ENCODE measurements around the gene TTLL10. TPM values are rescaled to one million over a fixed set of nuclear protein-coding genes. Genes with fewer than 3 reads are reported as not detected.

Gene TTLL10
- total RNA-seq, 1 experiment from 2014 or later = 0.68 TPM

DNA sequence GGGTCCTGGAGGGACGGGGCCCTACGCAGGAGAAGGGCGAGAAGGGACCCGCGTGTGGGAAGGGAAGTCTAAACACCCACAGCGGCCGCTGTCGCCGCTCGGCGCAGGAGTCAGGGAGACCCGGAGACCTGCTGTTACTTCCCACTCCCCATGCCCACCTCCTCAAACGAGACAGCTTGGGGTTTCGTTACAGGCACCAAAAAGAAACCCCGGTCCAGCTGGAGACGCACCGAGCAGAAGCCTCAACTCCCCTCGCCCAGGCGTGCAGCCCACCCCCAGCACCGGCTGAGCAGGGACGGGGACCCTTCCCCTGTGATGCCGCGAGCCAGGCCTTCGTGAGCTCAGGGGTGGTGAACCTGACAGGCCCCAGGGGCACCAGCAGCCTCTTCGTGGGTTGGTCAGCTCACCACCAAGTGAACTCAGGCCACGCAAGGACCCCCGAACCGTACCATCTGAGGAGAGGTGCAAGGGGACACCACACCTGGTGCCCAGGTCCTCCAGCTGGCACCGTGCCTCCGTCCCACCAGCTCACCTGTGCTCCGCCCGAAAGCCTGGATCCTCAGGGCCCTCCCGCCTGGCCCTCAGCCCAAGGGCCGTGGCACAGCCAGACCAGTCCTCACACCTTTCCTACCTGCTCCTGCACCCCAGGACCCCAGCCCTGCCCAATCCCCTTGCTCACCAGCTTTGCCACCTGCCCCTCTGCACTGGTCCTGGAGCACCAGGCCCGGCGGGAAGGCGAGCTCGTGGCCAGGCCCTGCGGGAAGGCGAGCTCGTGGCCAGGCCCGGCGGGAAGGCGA lies 53.1 kb downstream of the TTLL10 start:
- Mint-ChIP-seq H3K27me3 (ENCODE audit: low read depth) (no peaks in the 10 kb centered on the region), H3K27ac (no peak overlapping the region), H3K4me3 (no peak overlapping the region), H3K36me3 (ENCODE audit: insufficient read depth in 1 of 3, low read depth in 3 of 3) (peaks cover 23 to 56% (median 48%) of the 10 kb centered on the region in 3 experiments), H3K4me1 (peaks cover 7 to 8% of the 10 kb centered on the region in 2 experiments), H3K9me3 (no peaks in the 10 kb centered on the region)
- Histone ChIP-seq H3T11ph (ENCODE audit: low read length) (no peak overlapping the region), H3K79me1 (ENCODE audit: insufficient read depth, low read depth, low read length, poor library complexity, severe bottlenecking) (peaks cover 2% of the 10 kb centered on the region), H3K23me2 (ENCODE audit: insufficient read length, low read depth, low read length, poor library complexity, severe bottlenecking) (peaks cover 6% of the 10 kb centered on the region), H2AFZ (ENCODE audit: low read length) (no peak overlapping the region), H3K4ac (ENCODE audit: low read depth, low read length) (no peak overlapping the region), H2BK15ac (ENCODE audit: low read depth, low read length) (no peak overlapping the region), H2BK20ac (ENCODE audit: low read depth, low read length, poor library complexity, severe bottlenecking) (no peak overlapping the region), H2AK5ac (ENCODE audit: insufficient read length, low read length) (no peak overlapping the region), H3K27me3 (ENCODE audit: insufficient read depth, low read length) (no peaks in the 10 kb centered on the region), H3K56ac (ENCODE audit: insufficient read length, low read depth, low read length) (no peak overlapping the region), H2BK5ac (ENCODE audit: insufficient read length, low read length) (no peak overlapping the region), H4K5ac (ENCODE audit: insufficient read length, low read depth, low read length) (no peak overlapping the region), H3K9ac (ENCODE audit: extremely low read depth, insufficient read length, low read length) (no peak overlapping the region), H3K27ac (ENCODE audit: insufficient read length, low read depth, low read length) (no peak overlapping the region), H4K20me1 (ENCODE audit: control insufficient read depth, insufficient read depth, insufficient read length) (no peaks in the 10 kb centered on the region), H2BK120ac (ENCODE audit: low read depth, low read length, poor library complexity, severe bottlenecking) (no peak overlapping the region), H3K79me2 (ENCODE audit: insufficient read depth, low read length) (peaks cover 2% of the 10 kb centered on the region; the same call in 1 of the 2 replicates), H3K18ac (ENCODE audit: insufficient read length, low read depth, low read length) (no peak overlapping the region), H2BK12ac (ENCODE audit: insufficient read length, low read depth, low read length) (no peak overlapping the region), H4K91ac (ENCODE audit: insufficient read length, low read depth, low read length) (no peak overlapping the region), H3K4me1 (ENCODE audit: insufficient read depth, low read length) (no peaks in the 10 kb centered on the region), H3K14ac (ENCODE audit: insufficient read depth, low read length) (no peak overlapping the region), H4K8ac (replicated peaks; ENCODE audit: insufficient read length, low read depth, low read length) (no peak overlapping the region), H3K23ac (ENCODE audit: insufficient read length, low read depth, low read length) (no peak overlapping the region), H3K9me3 (ENCODE audit: control insufficient read depth, low read depth, low read length) (no peaks in the 10 kb centered on the region), H3K4me2 (ENCODE audit: insufficient read depth, insufficient read length, low read length) (no peak overlapping the region)
- no peak for DNase-seq
- WGBS (ENCODE audit: extremely low coverage, insufficient read length, low lambda C conversion rate) = no CpG with 5 or more reads among the region's 44 CpGs
- TF ChIP-seq, protein P1, sequence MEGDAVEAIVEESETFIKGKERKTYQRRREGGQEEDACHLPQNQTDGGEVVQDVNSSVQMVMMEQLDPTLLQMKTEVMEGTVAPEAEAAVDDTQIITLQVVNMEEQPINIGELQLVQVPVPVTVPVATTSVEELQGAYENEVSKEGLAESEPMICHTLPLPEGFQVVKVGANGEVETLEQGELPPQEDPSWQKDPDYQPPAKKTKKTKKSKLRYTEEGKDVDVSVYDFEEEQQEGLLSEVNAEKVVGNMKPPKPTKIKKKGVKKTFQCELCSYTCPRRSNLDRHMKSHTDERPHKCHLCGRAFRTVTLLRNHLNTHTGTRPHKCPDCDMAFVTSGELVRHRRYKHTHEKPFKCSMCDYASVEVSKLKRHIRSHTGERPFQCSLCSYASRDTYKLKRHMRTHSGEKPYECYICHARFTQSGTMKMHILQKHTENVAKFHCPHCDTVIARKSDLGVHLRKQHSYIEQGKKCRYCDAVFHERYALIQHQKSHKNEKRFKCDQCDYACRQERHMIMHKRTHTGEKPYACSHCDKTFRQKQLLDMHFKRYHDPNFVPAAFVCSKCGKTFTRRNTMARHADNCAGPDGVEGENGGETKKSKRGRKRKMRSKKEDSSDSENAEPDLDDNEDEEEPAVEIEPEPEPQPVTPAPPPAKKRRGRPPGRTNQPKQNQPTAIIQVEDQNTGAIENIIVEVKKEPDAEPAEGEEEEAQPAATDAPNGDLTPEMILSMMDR (conservative IDR thresholded peaks at IDR 0.05) = no peak

Data from H9 (cell line).